Measurements from ENCODE around the gene L1CAM. TPM values are rescaled to one million over a fixed set of nuclear protein-coding genes. Genes with fewer than 3 reads are reported as not detected.

The L1CAM gene
- total and polyA plus RNA-seq, 2 of the 8 experiments (the other 6 are each of a cell fraction or from before 2014, with no cell fraction given) = 11.0 to 43.0 TPM

DNA sequence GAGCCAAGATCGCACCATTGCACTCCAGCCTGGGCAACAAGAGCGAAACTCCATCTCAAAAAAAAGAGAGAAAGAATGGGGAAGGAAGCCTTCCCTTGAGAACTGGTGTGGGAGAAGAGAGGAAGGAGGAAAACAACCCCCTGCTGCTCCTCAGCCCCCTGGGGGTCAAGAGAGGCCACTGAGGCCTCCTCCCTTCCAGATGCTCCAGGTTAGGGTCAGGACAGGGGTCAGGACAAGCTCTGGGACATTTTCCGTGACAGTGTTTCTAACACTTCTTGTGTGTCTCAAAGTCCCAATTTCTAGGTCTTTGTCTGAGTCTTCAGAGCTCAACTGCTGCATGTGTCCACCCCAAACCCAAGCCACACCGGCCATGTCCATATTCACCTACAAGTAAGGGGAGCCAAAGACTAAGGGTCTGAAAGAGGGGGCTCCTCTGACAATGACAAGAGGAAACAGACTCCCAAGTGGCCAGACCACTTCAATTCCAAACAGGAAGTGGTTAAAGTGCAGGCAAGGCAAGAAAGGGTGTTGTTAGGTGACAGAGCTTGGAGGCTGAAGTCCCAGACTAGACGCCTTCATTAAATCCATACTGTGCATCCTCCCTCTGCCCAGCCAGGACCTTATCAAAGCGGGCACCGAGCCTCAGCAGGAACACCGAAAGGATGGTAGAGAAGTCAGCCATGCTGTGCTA, 8.3 kb downstream of the L1CAM start:
- FAIRE-seq = no peak
- Histone ChIP-seq H3K14ac (ENCODE audit: insufficient read length) (no peak overlapping the region), H3K4me1 (replicated peaks in 1 of 4; ENCODE audit: control insufficient read depth in 3 of 4, insufficient read depth in 4 of 4, low read length in 3 of 4) (peaks cover 7 to 53% (median 25%) of the 10 kb centered on the region in 4 experiments), H2BK120ac (replicated peaks; ENCODE audit: low read depth, low read length) (no peak overlapping the region), H3K27me3 (replicated peaks in 1 of 4; ENCODE audit: control insufficient read depth in 3 of 4, extremely low read depth in 1 of 4, insufficient read depth in 3 of 4, low read length in 3 of 4) (no peaks in the 10 kb centered on the region; a peak in 1 of 7 replicates), H3K36me3 (ENCODE audit: control insufficient read depth in 2 of 4, insufficient read depth in 4 of 4, low read length in 3 of 4) (no peaks in the 10 kb centered on the region), H2BK12ac (ENCODE audit: low read depth, low read length) (peak overlapping the region; percentile 33; the same call in 1 of the 2 replicates), H3K23me2 (ENCODE audit: low read depth, low read length) (no peaks in the 10 kb centered on the region), H3K79me1 (ENCODE audit: low read depth, low read length) (no peaks in the 10 kb centered on the region), H2BK15ac (ENCODE audit: low read length) (peak overlapping the region; percentile 53; the same call in 1 of the 2 replicates), H4K91ac (replicated peaks; ENCODE audit: insufficient read length, low read length) (peak overlapping the region; percentile 54), H2BK20ac (ENCODE audit: low read length) (no peak overlapping the region), H3K4ac (replicated peaks; ENCODE audit: insufficient read length, low read depth, low read length) (no peak overlapping the region), H3K27ac (ENCODE audit: low read depth, low read length) (no peak overlapping the region), H3K9ac (replicated peaks in 1 of 4; ENCODE audit: extremely low read depth in 1 of 4, low read depth in 3 of 4, low read length in 3 of 4) (no peak overlapping the region), H2AFZ (ENCODE audit: low read length) (no peak overlapping the region), H2BK5ac (ENCODE audit: low read depth, low read length) (peak overlapping the region; percentile 16; the same call in 1 of the 2 replicates), H3K4me3 (ENCODE audit: extremely low read depth in 1 of 4, insufficient read depth in 2 of 4, low read depth in 3 of 4, low read length in 4 of 4) (no peak overlapping the region), H3K9me3 (ENCODE audit: insufficient read depth in 2 of 2, low read depth in 1 of 2, low read length in 1 of 2) (no peaks in the 10 kb centered on the region), H4K5ac (ENCODE audit: insufficient read length, low read depth, low read length) (no peak overlapping the region), H3K4me2 (ENCODE audit: insufficient read depth in 1 of 2, low read depth in 2 of 2, low read length in 2 of 2) (peak overlapping the region; percentile 49 to 81; a peak in 2 of 4 replicates), H2AK5ac (ENCODE audit: low read depth, low read length) (0 out of 2 replicates have a peak overlapping the region, but pooled peaks have one; percentile 8), H4K8ac (ENCODE audit: extremely low read depth, insufficient read depth, low read length) (no peak overlapping the region; the same call in 1 of the 2 replicates), H3K79me2 (ENCODE audit: control insufficient read depth in 1 of 2, insufficient read depth in 2 of 2, low read length in 2 of 2) (no peaks in the 10 kb centered on the region), H3K18ac (ENCODE audit: extremely low read depth, low read length) (no peak overlapping the region), H3K56ac (replicated peaks; ENCODE audit: insufficient read length, low read depth, low read length) (no peak overlapping the region), H3K23ac (ENCODE audit: insufficient read length) (no peak overlapping the region), H4K20me1 (replicated peaks in 1 of 2; ENCODE audit: control insufficient read depth in 1 of 2, insufficient read depth in 2 of 2, low read length in 2 of 2) (peaks cover 2 to 12% of the 10 kb centered on the region in 2 experiments)
- ChIA-PET POLR2A (ENCODE audit: partially characterized antibody) (interaction anchor here (1.2 to 2.0 kb wide), 4 partner anchors 14 to 56 kb away, joined by 3 to 6 read pairs (median 4); partner anchors contain the start of gene ARHGAP4), CTCF (ENCODE audit: partially characterized antibody) (interaction anchor here (0.7 to 2.5 kb wide), 7 partner anchors 9 to 91 kb away, joined by 3 to 9 read pairs (median 3); no protein-coding TSS in a partner anchor)
- WGBS, 2 experiments (ENCODE audit: extremely low coverage in 1 of 2, insufficient coverage in 1 of 2, insufficient read length in 1 of 2, insufficient replicate concordance in 2 of 2, low coverage in 1 of 2, low lambda C conversion rate in 2 of 2, missing lambda C conversion rate in 1 of 2) = 95% methylated on average over 5 of the region's 8 CpGs; no CpG with 5 or more reads in 1 of the 2 experiments
- DNase-seq (ENCODE audit: low read depth in 1 of 2, low spot score in 2 of 2) = no peak
- TF ChIP-seq PHF8 (conservative IDR thresholded peaks at IDR 0.05; ENCODE audit: low read depth, low read length) (no peak), SIN3A (conservative IDR thresholded peaks at IDR 0.05 in 1 of 2, IDR thresholded peaks at IDR 0.05 in 1 of 2; ENCODE audit: low read depth in 1 of 2, low read length in 2 of 2) (no peak), TAF1 (IDR thresholded peaks at IDR 0.05; ENCODE audit: low read depth, low read length) (no peak), RAD21 (IDR thresholded peaks at IDR 0.05 in 1 of 2, conservative IDR thresholded peaks at IDR 0.05 in 1 of 2; ENCODE audit: low read depth in 2 of 2, low read length in 2 of 2) (no peak), RNF2 (IDR thresholded peaks at IDR 0.05; ENCODE audit: borderline replicate concordance, low read depth, low read length, missing control alignments, poor library complexity, severe bottlenecking) (no peak), BRCA1 (IDR thresholded peaks at IDR 0.05; ENCODE audit: low read depth, low read length) (no peak), KDM1A (IDR thresholded peaks at IDR 0.05; ENCODE audit: borderline replicate concordance, low read length) (no peak), CREB1 (IDR thresholded peaks at IDR 0.05) (no peak)
- TF ChIP-seq, protein P1, sequence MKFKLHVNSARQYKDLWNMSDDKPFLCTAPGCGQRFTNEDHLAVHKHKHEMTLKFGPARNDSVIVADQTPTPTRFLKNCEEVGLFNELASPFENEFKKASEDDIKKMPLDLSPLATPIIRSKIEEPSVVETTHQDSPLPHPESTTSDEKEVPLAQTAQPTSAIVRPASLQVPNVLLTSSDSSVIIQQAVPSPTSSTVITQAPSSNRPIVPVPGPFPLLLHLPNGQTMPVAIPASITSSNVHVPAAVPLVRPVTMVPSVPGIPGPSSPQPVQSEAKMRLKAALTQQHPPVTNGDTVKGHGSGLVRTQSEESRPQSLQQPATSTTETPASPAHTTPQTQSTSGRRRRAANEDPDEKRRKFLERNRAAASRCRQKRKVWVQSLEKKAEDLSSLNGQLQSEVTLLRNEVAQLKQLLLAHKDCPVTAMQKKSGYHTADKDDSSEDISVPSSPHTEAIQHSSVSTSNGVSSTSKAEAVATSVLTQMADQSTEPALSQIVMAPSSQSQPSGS (IDR thresholded peaks at IDR 0.05; ENCODE audit: low read length) = no peak
